GM12873 (cell line): ENCODE measurements around the gene MCIDAS.

Source experiments
- CTCF ChIP-seq: IDR thresholded peaks from 2 replicates; pipeline ENCODE4 v1.5.1; 2012; ENCODE audit warnings: low read depth, mild to moderate bottlenecking, moderate library complexity, low read length, control low read depth; ENCODE audit not compliant: insufficient read depth; ENCODE audit errors: missing control alignments

The MCIDAS gene

DNA sequence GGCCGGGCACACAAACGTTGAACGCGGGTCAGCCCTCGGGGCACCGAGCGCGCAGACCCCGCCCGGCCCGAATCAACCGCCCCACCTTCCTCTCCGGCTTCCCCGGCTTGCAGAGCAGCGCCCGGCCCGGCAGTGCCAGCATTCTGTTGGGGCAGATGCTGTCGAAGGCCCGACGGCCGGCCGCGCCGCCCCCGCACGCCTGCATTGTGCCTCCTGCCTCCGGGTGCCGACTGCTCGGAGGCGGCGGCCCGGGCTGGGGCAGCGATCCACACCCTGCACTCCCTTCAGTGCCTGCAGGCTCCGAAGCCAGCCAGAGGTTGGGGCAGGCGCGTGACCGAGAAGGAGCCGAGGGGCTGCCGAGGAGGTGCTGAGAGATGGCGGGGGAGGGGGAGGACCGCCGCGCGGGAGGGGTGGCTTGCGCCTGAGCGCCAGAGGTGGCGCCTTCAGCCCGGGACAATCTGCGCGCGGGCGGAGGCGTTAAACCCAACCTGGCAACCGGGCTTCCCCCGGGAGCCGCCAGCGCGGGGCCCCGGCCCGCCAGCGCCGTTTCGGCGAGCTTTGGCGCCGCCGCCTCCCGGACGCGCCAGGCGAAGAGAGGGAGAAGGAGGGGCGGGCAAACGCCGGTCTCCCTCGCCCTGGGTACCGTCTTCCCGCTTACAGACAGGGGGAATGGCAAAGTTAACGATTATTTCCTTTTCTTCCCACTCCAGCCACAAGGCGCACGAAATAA lies at the start of gene MCIDAS:
TSS of gene MCIDAS (minus strand) at position 382 of the 730 bp plus-strand sequence. CDS start at position 205, 177 bp downstream.
- TF ChIP-seq CTCF = peak; percentile 31

DNA sequence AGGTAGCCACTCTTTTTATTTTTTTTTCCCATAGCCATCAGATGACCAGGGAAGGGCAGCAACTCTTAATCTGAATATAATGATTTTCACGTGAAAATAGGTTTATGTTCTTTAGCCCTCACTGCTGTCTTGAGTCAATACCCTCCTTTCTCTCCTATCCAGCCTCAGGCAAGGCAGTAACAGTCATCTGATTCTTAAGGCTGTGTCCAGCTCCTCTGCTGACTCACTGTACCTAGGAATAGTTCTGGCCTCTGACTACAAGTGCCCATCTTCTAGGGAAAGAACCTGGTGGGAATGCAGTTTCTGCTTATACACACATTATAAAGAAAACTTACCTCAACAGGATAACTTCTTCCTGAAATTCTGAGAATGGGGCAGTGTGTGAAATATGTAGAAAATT lies 49.7 kb upstream of the MCIDAS start:
- no peak for TF ChIP-seq CTCF

- no peak for TF ChIP-seq CTCF
Measured at GRCh38 chr5:55258339-55258738, 31.2 kb upstream of the MCIDAS start.

DNA sequence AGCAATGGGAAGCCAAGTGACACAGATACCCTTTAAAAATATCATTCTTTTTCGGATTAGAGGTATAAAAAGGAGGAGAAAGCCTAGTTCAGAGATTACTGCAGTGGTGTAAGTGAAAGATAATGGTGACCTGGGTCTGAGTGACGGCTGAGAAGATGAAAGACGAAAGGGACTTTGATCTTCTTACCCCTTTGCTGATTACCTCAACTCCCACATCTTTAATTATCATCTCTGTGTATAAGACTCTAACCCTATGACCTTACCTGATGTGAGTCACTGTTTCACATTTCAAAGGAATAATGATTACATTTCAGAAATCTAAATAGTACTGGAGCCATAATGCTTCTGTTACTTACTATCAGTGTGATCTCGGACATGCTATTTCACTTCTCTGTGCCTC lies 27.7 kb upstream of the MCIDAS start:
- TF ChIP-seq CTCF = no peak

GRCh38 chr5:55250064-55250463 lies 22.9 kb upstream of the MCIDAS start:
- no peak for TF ChIP-seq CTCF

- no peak for TF ChIP-seq CTCF
Measured at GRCh38 chr5:55241746-55242145, 14.6 kb upstream of the MCIDAS start.

- TF ChIP-seq CTCF = no peak
Measured at GRCh38 chr5:55236800-55237199, 9.7 kb upstream of the MCIDAS start.
